WTC11 (cell line): Measurements from ENCODE around the gene DGKZ. TPM values are rescaled to one million over a fixed set of nuclear protein-coding genes. Genes with fewer than 3 reads are reported as not detected.
A peak's percentile ranks its signal among the peaks of the same experiment; 100 is the strongest.

Experiments
- AFF4 ChIP-seq: sonication (generic); formaldehyde crosslinking; IDR thresholded peaks from 2 replicates; pipeline ENCODE4 v1.8.1; 2023; ENCODE audit warnings: mild to moderate bottlenecking, missing genetic modification reagents, borderline replicate concordance
- ATF2 ChIP-seq: sonication (generic); formaldehyde crosslinking; IDR thresholded peaks from 2 replicates; pipeline ENCODE4 v1.8.1; 2022; ENCODE audit warnings: low read depth, missing genetic modification reagents, borderline replicate concordance
- ESRRA ChIP-seq: sonication (generic); formaldehyde crosslinking; IDR thresholded peaks from 2 replicates; pipeline ENCODE4 v1.8.1; 2022; ENCODE audit warnings: mild to moderate bottlenecking, missing genetic modification reagents, borderline replicate concordance
- ETV6 ChIP-seq: sonication (generic); formaldehyde crosslinking; IDR thresholded peaks from 2 replicates; pipeline ENCODE4 v1.8.1; 2022; ENCODE audit warnings: mild to moderate bottlenecking, missing genetic modification reagents
- FOXP1 ChIP-seq: sonication (generic); formaldehyde crosslinking; IDR thresholded peaks from 2 replicates; pipeline ENCODE4 v1.8.0; 2022; ENCODE audit warnings: missing genetic modification reagents, mild to moderate bottlenecking, moderate library complexity, borderline replicate concordance
- FOXP4 ChIP-seq: sonication (generic); formaldehyde crosslinking; IDR thresholded peaks from 2 replicates; pipeline ENCODE4 v1.8.0; 2022; ENCODE audit warnings: mild to moderate bottlenecking, missing genetic modification reagents
- HMGXB4 ChIP-seq: sonication (generic); formaldehyde crosslinking; IDR thresholded peaks from 2 replicates; pipeline ENCODE4 v1.8.1; 2023; ENCODE audit warnings: mild to moderate bottlenecking, moderate library complexity, missing genetic modification reagents
- IRF1 ChIP-seq: sonication (generic); formaldehyde crosslinking; IDR thresholded peaks from 2 replicates; pipeline ENCODE4 v1.8.0; 2023; ENCODE audit warnings: missing genetic modification reagents
- IRF2 ChIP-seq: sonication (generic); formaldehyde crosslinking; IDR thresholded peaks from 2 replicates; pipeline ENCODE4 v1.8.0; 2022; ENCODE audit warnings: low read depth, missing genetic modification reagents, borderline replicate concordance
- MXD4 ChIP-seq: fragments of 250-450 bp; sonication (Bioruptor Pico); IDR thresholded peaks from 2 replicates; pipeline ENCODE4 v1.8.0; 2021; ENCODE audit warnings: mild to moderate bottlenecking, moderate library complexity, borderline replicate concordance
- NFYB ChIP-seq: sonication (generic); formaldehyde crosslinking; conservative IDR thresholded peaks from 2 replicates; pipeline ENCODE4 v1.8.0; 2022; ENCODE audit warnings: low read depth, missing genetic modification reagents
- NR3C1 ChIP-seq: sonication (generic); formaldehyde crosslinking; conservative IDR thresholded peaks from 2 replicates; pipeline ENCODE4 v1.8.1; 2023; ENCODE audit warnings: low read depth, mild to moderate bottlenecking, missing genetic modification reagents
- STAT6 ChIP-seq: sonication (generic); formaldehyde crosslinking; conservative IDR thresholded peaks from 2 replicates; pipeline ENCODE4 v1.8.1; 2023; ENCODE audit warnings: mild to moderate bottlenecking, low read depth, missing genetic modification reagents, moderate library complexity
- TEAD4 ChIP-seq: sonication (generic); formaldehyde crosslinking; IDR thresholded peaks from 2 replicates; pipeline ENCODE4 v1.8.0; 2022; ENCODE audit warnings: mild to moderate bottlenecking, missing genetic modification reagents
- TP53 ChIP-seq: sonication (generic); formaldehyde crosslinking; IDR thresholded peaks from 2 replicates; pipeline ENCODE4 v1.8.1; 2023; ENCODE audit warnings: mild to moderate bottlenecking, missing genetic modification reagents
- USF1 ChIP-seq: sonication (generic); formaldehyde crosslinking; IDR thresholded peaks from 2 replicates; pipeline ENCODE4 v1.8.0; 2022; ENCODE audit warnings: mild to moderate bottlenecking, missing genetic modification reagents
- USF2 ChIP-seq: sonication (generic); formaldehyde crosslinking; IDR thresholded peaks from 2 replicates; pipeline ENCODE4 v1.8.1; 2023; ENCODE audit warnings: mild to moderate bottlenecking, missing genetic modification reagents, moderate library complexity
- ZBTB21 ChIP-seq: sonication (generic); formaldehyde crosslinking; IDR thresholded peaks from 2 replicates; pipeline ENCODE4 v1.8.1; 2023; ENCODE audit warnings: mild to moderate bottlenecking, missing genetic modification reagents, borderline replicate concordance
- ZNF138 ChIP-seq: sonication (generic); formaldehyde crosslinking; conservative IDR thresholded peaks from 2 replicates; pipeline ENCODE4 v1.8.1; 2022; ENCODE audit warnings: mild to moderate bottlenecking, moderate library complexity, missing genetic modification reagents
- ZNF263 ChIP-seq: sonication (generic); formaldehyde crosslinking; IDR thresholded peaks from 2 replicates; pipeline ENCODE4 v1.8.1; 2022; ENCODE audit warnings: low read depth, mild to moderate bottlenecking, moderate library complexity, missing genetic modification reagents
- ZNF317 ChIP-seq: sonication (generic); formaldehyde crosslinking; IDR thresholded peaks from 2 replicates; pipeline ENCODE4 v1.8.1; 2023; ENCODE audit warnings: low read depth, mild to moderate bottlenecking, moderate library complexity, missing genetic modification reagents, borderline replicate concordance
- ZNF416 ChIP-seq: fragments of 250-450 bp; sonication (Bioruptor Pico); IDR thresholded peaks from 2 replicates; pipeline ENCODE4 v1.9.0; 2021; ENCODE audit warnings: mild to moderate bottlenecking, inconsistent platforms
- ZNF671 ChIP-seq: fragments of 250-450 bp; sonication (Bioruptor Pico); IDR thresholded peaks from 2 replicates; pipeline ENCODE4 v1.8.0; 2021; ENCODE audit warnings: mild to moderate bottlenecking
- total RNA-seq: library from RNA; stranded (reverse); gene quantifications from 3 replicates; pipeline ENCODE4 v1.2.3, GENCODE V29; 2021

DGKZ gene
- total RNA-seq, 1 experiment from 2014 or later: 139 TPM

- TF ChIP-seq STAT6 (no peak), FOXP1 (CRISPR knock-in tag) (peak; percentile 6; the same call in 1 of the 2 replicates), ZNF317 (0 out of 2 replicates have a peak, but pooled peaks have one; percentile 20), ZNF416 (CRISPR knock-in tag) (no peak), USF1 (CRISPR knock-in tag) (no peak), ETV6 (0 out of 2 replicates have a peak, but pooled peaks have one; percentile 51), USF2 (0 out of 2 replicates have a peak, but pooled peaks have one; percentile 11), IRF2 (CRISPR knock-in tag) (no peak), NFYB (CRISPR knock-in tag) (no peak), MXD4 (no peak), ZNF671 (CRISPR knock-in tag) (no peak), TP53 (no peak), ESRRA (0 out of 2 replicates have a peak, but pooled peaks have one; percentile 24), ATF2 (CRISPR knock-in tag) (no peak), ZBTB21 (CRISPR knock-in tag) (no peak), AFF4 (CRISPR knock-in tag) (no peak), FOXP4 (CRISPR knock-in tag) (peak; percentile 42; the same call in 1 of the 2 replicates), IRF1 (CRISPR knock-in tag) (no peak), ZNF138 (CRISPR knock-in tag) (no peak), NR3C1 (CRISPR knock-in tag) (no peak), HMGXB4 (CRISPR knock-in tag) (peak; percentile 92), ZNF263 (CRISPR knock-in tag) (no peak; the same call in 1 of the 2 replicates), TEAD4 (CRISPR knock-in tag) (0 out of 2 replicates have a peak, but pooled peaks have one; percentile 49)
Observed at GRCh38 chr11:46332568-46333393, 14.5 kb upstream of the DGKZ start (continued).
